Ascending aorta (tissue), 1 donor: ENCODE results near the gene MUC12. TPM values are rescaled to one million over a fixed set of nuclear protein-coding genes. Genes with fewer than 3 reads are reported as not detected.

Experiments
- total RNA-seq: library from RNA; depleted of rRNA; stranded (reverse); fragments of >200 nt; gene quantifications from one replicate; pipeline ENCODE4 v1.1.0, GENCODE V29; 2016

Gene MUC12
- total RNA-seq, 1 donor from 2014 or later = 0.85 TPM

Other genes starting within 250 kb of the MUC12 start
- not detected for gene EPO, start 249.1 kb upstream of the MUC12 start, total RNA-seq
- gene ZAN, start 236.0 kb upstream of the MUC12 start, total RNA-seq = not detected
- 144 TPM for gene EPHB4, start 142.0 kb upstream of the MUC12 start, total RNA-seq
- gene SLC12A9, start 116.9 kb upstream of the MUC12 start, total RNA-seq = 19.4 TPM
- gene TRIP6, start 102.2 kb upstream of the MUC12 start, total RNA-seq = 221 TPM
- 89.2 TPM for gene SRRT, start 94.5 kb upstream of the MUC12 start, total RNA-seq
- gene UFSP1, start 79.8 kb upstream of the MUC12 start, total RNA-seq = 0.53 TPM
- 7.8 TPM for gene ACHE, start 73.7 kb upstream of the MUC12 start, total RNA-seq
- not detected for gene MUC3A, start 20.0 kb upstream of the MUC12 start, total RNA-seq
- gene MUC17, start 50.5 kb downstream of the MUC12 start, total RNA-seq = not detected
- 29.6 TPM for gene TRIM56, start 115.9 kb downstream of the MUC12 start, total RNA-seq
- 1,267 TPM for gene SERPINE1, start 157.5 kb downstream of the MUC12 start, total RNA-seq
- gene AP1S1, start 184.9 kb downstream of the MUC12 start, total RNA-seq = 77.4 TPM
- gene VGF, start 196.0 kb downstream of the MUC12 start, total RNA-seq = not detected
- not detected for gene NAT16, start 210.7 kb downstream of the MUC12 start, total RNA-seq
- not detected for gene MOGAT3, start 231.5 kb downstream of the MUC12 start, total RNA-seq
- gene PLOD3, start 248.0 kb downstream of the MUC12 start, total RNA-seq = 165 TPM
- gene ZNHIT1, start 248.6 kb downstream of the MUC12 start, total RNA-seq = 87.9 TPM